HCT116 (cell line): Measurements from ENCODE around the gene LRRK2. TPM values are rescaled to one million over a fixed set of nuclear protein-coding genes. Genes with fewer than 3 reads are reported as not detected.

Experiments used
- ATAC-seq: fragments of 200-7000 bp; cut with Tn5 transposase; 2 replicates; pipeline ENCODE4 v1.9.1; 2020; ENCODE audit warnings: mild to moderate bottlenecking, moderate library complexity
- BruUV-seq: library from RNA; stranded (reverse); fragments of 400-500 nt; replicated peaks from 2 replicates; lab custom pipeline; 2021; lab: Mats Ljungman, UMichigan
- CTCF ChIA-PET: fragments of 300-600 bp; sonication (Branson Sonifier 250); formaldehyde crosslinking; loops from one replicate; lab custom pipeline; 2021; ENCODE audit warnings: antibody characterized with exemption; lab: Charles Lee
- POLR2A ChIA-PET: fragments of 300-600, 350-600 bp; sonication (Branson Sonifier 250); formaldehyde crosslinking; loops from one replicate; lab custom pipeline; 2021; ENCODE audit warnings: antibody characterized with exemption; lab: Charles Lee
- RAD21 ChIA-PET, 2 experiments: fragments of 300-600 bp; sonication (Branson Sonifier 250); formaldehyde crosslinking; loops; one replicate each; lab custom pipeline; 2023; ENCODE audit warnings: low total read pairs in 2 of 2; ENCODE audit not compliant: uncharacterized antibody in 2 of 2, unreplicated experiment in 2 of 2, low non-redundant PET in 1 of 2; lab: Charles Lee
- DNase-seq: peaks from one replicate; pipeline ENCODE4 v3.0.0-alpha.2; 2010; ENCODE audit warnings: low read depth, low spot score
- H2AFZ ChIP-seq: fragments of 200-600 bp; shearing (Covaris generic), sonication (generic); 2 replicates; pipeline ENCODE4 v1.6.1; 2017; ENCODE audit warnings: low read depth, mixed run types, mixed read lengths, antibody characterized with exemption, low read length; ENCODE audit not compliant: poor library complexity, severe bottlenecking
- H3K27ac ChIP-seq: 2 replicates; pipeline ENCODE4 v1.5.1; 2012; ENCODE audit warnings: low read depth, low read length
- H3K27me3 ChIP-seq: fragments of 200-600 bp; sonication (generic); 2 replicates; pipeline ENCODE4 v1.6.1; 2016; ENCODE audit warnings: mixed run types, low read length, mixed read lengths; ENCODE audit not compliant: insufficient read depth
- H3K36me3 ChIP-seq, 2 experiments: fragments of 200-500 bp in 1 of 2; fragments of 200-600 bp in 1 of 2; sonication (Bioruptor generic) in 1 of 2; sonication (generic) in 1 of 2; 2 replicates each; pipeline versions ENCODE4 v1.5.1 to v1.6.1; 2014 to 2016; ENCODE audit warnings: low read length in 2 of 2, inconsistent platforms in 1 of 2, mixed read lengths in 1 of 2, mixed run types in 1 of 2; ENCODE audit not compliant: insufficient read depth in 2 of 2, control insufficient read depth in 1 of 2
- H3K4me1 ChIP-seq, 2 experiments: fragments of 200-600 bp in 1 of 2; sonication (generic) in 1 of 2; 2 replicates each; pipeline versions ENCODE4 v1.5.1 to v1.6.1; 2012 to 2017; ENCODE audit warnings: low read length in 2 of 2, inconsistent platforms in 1 of 2, mild to moderate bottlenecking in 1 of 2, mixed read lengths in 1 of 2, mixed run types in 1 of 2, moderate library complexity in 1 of 2; ENCODE audit not compliant: insufficient read depth in 2 of 2, control insufficient read depth in 1 of 2
- H3K4me2 ChIP-seq: fragments of 200-600 bp; sonication (generic); 2 replicates; pipeline ENCODE4 v1.6.1; 2017; ENCODE audit warnings: mixed run types, low read length, mixed read lengths
- H3K4me3 ChIP-seq, 2 experiments: fragments of 200-600 bp in 1 of 2; sonication (generic) in 1 of 2; replicated peaks in 1 of 2; 2 replicates each; pipeline ENCODE4 v1.5.1; 2011 to 2016; ENCODE audit warnings: low read length in 2 of 2, control low read depth in 1 of 2, low read depth in 1 of 2, mild to moderate bottlenecking in 1 of 2, mixed read lengths in 1 of 2, mixed run types in 1 of 2
- H3K79me2 ChIP-seq: fragments of 200-600 bp; sonication (generic); 2 replicates; pipeline ENCODE4 v1.6.1; 2017; ENCODE audit warnings: mild to moderate bottlenecking, mixed run types, low read length, moderate library complexity, mixed read lengths; ENCODE audit not compliant: insufficient read depth
- H3K9ac ChIP-seq: fragments of 200-600 bp; sonication (generic); 2 replicates; pipeline ENCODE4 v1.6.1; 2016; ENCODE audit warnings: low read length, mixed read lengths
- H3K9me2 ChIP-seq: fragments of 200-600 bp; sonication (generic), shearing (Covaris generic); 2 replicates; pipeline ENCODE4 v1.6.1; 2017; ENCODE audit warnings: mixed run types, mild to moderate bottlenecking, moderate library complexity; ENCODE audit not compliant: insufficient read depth
- H3K9me3 ChIP-seq, 2 experiments: fragments of 200-500 bp in 1 of 2; fragments of 200-600 bp in 1 of 2; sonication (Bioruptor generic) in 1 of 2; sonication (generic) in 1 of 2; 2 replicates each; pipeline ENCODE4 v1.6.1; 2014 to 2017; ENCODE audit warnings: low read length in 2 of 2, mixed read lengths in 2 of 2, inconsistent platforms in 1 of 2, low read depth in 1 of 2, mild to moderate bottlenecking in 1 of 2, mixed run types in 1 of 2, moderate library complexity in 1 of 2; ENCODE audit not compliant: control insufficient read depth in 1 of 2, insufficient read depth in 1 of 2
- H4K20me1 ChIP-seq: fragments of 200-600 bp; sonication (generic), shearing (Covaris generic); 2 replicates; pipeline ENCODE4 v1.6.1; 2017; ENCODE audit warnings: mixed run types, mild to moderate bottlenecking, moderate library complexity; ENCODE audit not compliant: insufficient read depth
- CBX3 ChIP-seq: IDR thresholded peaks from 2 replicates; pipeline ENCODE4 v1.6.1; 2012; ENCODE audit warnings: low read depth
- CTCF ChIP-seq, 3 experiments: fragments of 200-600 bp in 1 of 3; sonication (generic) in 1 of 3; IDR thresholded peaks in 2 of 3; conservative IDR thresholded peaks in 1 of 3; 2 replicates each; pipeline ENCODE4 v1.5.1; 2012 to 2017; ENCODE audit warnings: low read depth in 2 of 3, low read length in 2 of 3, antibody characterized with exemption in 1 of 3, borderline replicate concordance in 1 of 3, control low read depth in 1 of 3, mild to moderate bottlenecking in 1 of 3, mixed read lengths in 1 of 3, mixed run types in 1 of 3, moderate library complexity in 1 of 3; ENCODE audit not compliant: insufficient read depth in 1 of 3
- EGR1 ChIP-seq: IDR thresholded peaks from 2 replicates; pipeline ENCODE4 v1.6.1; 2012; ENCODE audit warnings: low read depth
- EZH2 ChIP-seq: fragments of 200-600 bp; sonication (generic); IDR thresholded peaks from 2 replicates; pipeline ENCODE4 v1.6.1; 2017; ENCODE audit warnings: antibody characterized with exemption, mixed run types
- FOSL1 ChIP-seq: IDR thresholded peaks from 2 replicates; pipeline ENCODE4 v1.6.1; 2012; ENCODE audit warnings: low read depth
- JUND ChIP-seq: IDR thresholded peaks from 2 replicates; pipeline ENCODE4 v1.6.1; 2012
- MAX ChIP-seq: IDR thresholded peaks from 2 replicates; pipeline ENCODE4 v1.6.1; 2012
- POLR2A ChIP-seq: IDR thresholded peaks from 2 replicates; pipeline ENCODE4 v1.7.0; 2011; ENCODE audit warnings: borderline replicate concordance; ENCODE audit not compliant: insufficient read depth, insufficient read length; ENCODE audit errors: extremely low read depth
- POLR2AphosphoS5 ChIP-seq: IDR thresholded peaks from 2 replicates; pipeline ENCODE4 v1.6.1; 2011; ENCODE audit warnings: mild to moderate bottlenecking, low read depth, low read length, moderate library complexity
- RAD21 ChIP-seq: IDR thresholded peaks from 2 replicates; pipeline ENCODE4 v1.6.1; 2012; ENCODE audit warnings: low read depth, mild to moderate bottlenecking
- REST ChIP-seq: IDR thresholded peaks from 2 replicates; pipeline ENCODE4 v1.6.1; 2012; ENCODE audit warnings: low read depth
- SRF ChIP-seq: IDR thresholded peaks from 2 replicates; pipeline ENCODE4 v1.6.1; 2012; ENCODE audit warnings: low read depth
- TCF7L2 ChIP-seq: IDR thresholded peaks from 2 replicates; pipeline ENCODE4 v1.7.0; 2011; ENCODE audit warnings: borderline replicate concordance, inconsistent platforms; ENCODE audit not compliant: insufficient read depth, insufficient read length; ENCODE audit errors: extremely low read depth
- YY1 ChIP-seq: IDR thresholded peaks from 2 replicates; pipeline ENCODE4 v1.6.1; 2011; ENCODE audit warnings: low read length, low read depth, moderate library complexity, mild to moderate bottlenecking; ENCODE audit not compliant: insufficient replicate concordance; ENCODE audit errors: extremely low read depth
- ZFX ChIP-seq: fragments of 450-650 bp; IDR thresholded peaks from 2 replicates; pipeline ENCODE4 v1.6.1; 2017
- intact Hi-C: fragments of 100-400 bp; cut with micrococcal nuclease; formaldehyde crosslinking; loops from 2 replicates; pipeline ENCODE4 v1.10.0; 2022
- total RNA-seq: library from RNA; stranded (reverse); gene quantifications from one replicate; pipeline ENCODE4 v1.2.1, GENCODE V29; 2021; ENCODE audit not compliant: unreplicated experiment
- TF ChIP-seq, protein P1 (sequence below): IDR thresholded peaks from 2 replicates; pipeline ENCODE4 v1.6.1; 2011; ENCODE audit warnings: mild to moderate bottlenecking, low read length, moderate library complexity; ENCODE audit not compliant: insufficient replicate concordance; ENCODE audit errors: extremely low read depth
- TF ChIP-seq, protein P2 (sequence below): IDR thresholded peaks from 2 replicates; pipeline ENCODE4 v1.6.1; 2012

The LRRK2 gene
- total RNA-seq, 1 experiment from 2014 or later, result 0.20 TPM

GRCh38 chr12:40287369-40287975 is 62.7 kb downstream of the LRRK2 start:
- DNase-seq, result no peak
- Histone ChIP-seq H3K9me3 (no peaks in the 10 kb centered on the region), H3K27ac (no peak overlapping the region), H3K9me2 (no peaks in the 10 kb centered on the region), H2AFZ (no peak overlapping the region), H3K4me2 (no peak overlapping the region), H3K9ac (no peak overlapping the region), H3K4me3 (no peak overlapping the region), H4K20me1 (no peaks in the 10 kb centered on the region), H3K36me3 (no peaks in the 10 kb centered on the region), H3K79me2 (no peaks in the 10 kb centered on the region), H3K4me1 (no peaks in the 10 kb centered on the region), H3K27me3 (no peaks in the 10 kb centered on the region)
- no peak for ATAC-seq
- intact Hi-C loops, result no loop called here
- ChIA-PET POLR2A (no interaction called here), CTCF (no interaction called here), RAD21 (no interaction called here)
- BruUV-seq, result no TSS peak
- TF ChIP-seq YY1 (no peak), CTCF (IDR thresholded peaks at IDR 0.05 in 2 of 3, conservative IDR thresholded peaks at IDR 0.05 in 1 of 3; ENCODE audit: borderline replicate concordance in 1 of 3, insufficient read depth in 1 of 3, low read depth in 2 of 3, low read length in 2 of 3) (no peak), REST (no peak), MAX (no peak), JUND (no peak), CBX3 (no peak), POLR2A (no peak), FOSL1 (no peak), ZFX (no peak), SRF (no peak), POLR2AphosphoS5 (no peak), RAD21 (no peak), EGR1 (no peak), TCF7L2 (no peak), EZH2 (no peak)
- TF ChIP-seq, protein P1, sequence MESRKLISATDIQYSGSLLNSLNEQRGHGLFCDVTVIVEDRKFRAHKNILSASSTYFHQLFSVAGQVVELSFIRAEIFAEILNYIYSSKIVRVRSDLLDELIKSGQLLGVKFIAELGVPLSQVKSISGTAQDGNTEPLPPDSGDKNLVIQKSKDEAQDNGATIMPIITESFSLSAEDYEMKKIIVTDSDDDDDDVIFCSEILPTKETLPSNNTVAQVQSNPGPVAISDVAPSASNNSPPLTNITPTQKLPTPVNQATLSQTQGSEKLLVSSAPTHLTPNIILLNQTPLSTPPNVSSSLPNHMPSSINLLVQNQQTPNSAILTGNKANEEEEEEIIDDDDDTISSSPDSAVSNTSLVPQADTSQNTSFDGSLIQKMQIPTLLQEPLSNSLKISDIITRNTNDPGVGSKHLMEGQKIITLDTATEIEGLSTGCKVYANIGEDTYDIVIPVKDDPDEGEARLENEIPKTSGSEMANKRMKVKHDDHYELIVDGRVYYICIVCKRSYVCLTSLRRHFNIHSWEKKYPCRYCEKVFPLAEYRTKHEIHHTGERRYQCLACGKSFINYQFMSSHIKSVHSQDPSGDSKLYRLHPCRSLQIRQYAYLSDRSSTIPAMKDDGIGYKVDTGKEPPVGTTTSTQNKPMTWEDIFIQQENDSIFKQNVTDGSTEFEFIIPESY, result no peak
- TF ChIP-seq, protein P2, sequence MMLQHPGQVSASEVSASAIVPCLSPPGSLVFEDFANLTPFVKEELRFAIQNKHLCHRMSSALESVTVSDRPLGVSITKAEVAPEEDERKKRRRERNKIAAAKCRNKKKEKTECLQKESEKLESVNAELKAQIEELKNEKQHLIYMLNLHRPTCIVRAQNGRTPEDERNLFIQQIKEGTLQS, result no peak
